ENCODE measurements around the gene NEU3. TPM values are rescaled to one million over a fixed set of nuclear protein-coding genes. Genes with fewer than 3 reads are reported as not detected.

Gene NEU3
- total RNA-seq, 4 donors from 2014 or later: 11.0 to 20.6 (median 18.3) TPM

GRCh38 chr11:74948898-74949752 is 39.6 kb upstream of the NEU3 start, which contains the start of the genes SPCS2 and XRRA1:
SPCS2 (plus strand) TSS chr11:74949266; CDS start chr11:74949286, 20 bp downstream.
XRRA1 (minus strand) TSS chr11:74949091; CDS start chr11:74940878, 8,213 bp downstream.
- TF ChIP-seq CTCF (IDR thresholded peaks at IDR 0.05 in 4 of 5, conservative IDR thresholded peaks at IDR 0.05 in 1 of 5): no peak
- TF ChIP-seq POLR2A (IDR thresholded peaks at IDR 0.05): peak; percentile 84 to 89
- peak within 1 kb of the TSS; percentile 81 to 94 (median 89) for H3K4me3 ChIP-seq
- in situ Hi-C loops (cut with MboI; ENCODE audit: low sequenced_read_pairs in 4 of 4) (loop anchor here in 1 of 4 donors (25.0 kb wide), 1 partner anchor 288 kb away; the partner anchor contains the start of gene TPBGL), intact Hi-C loops (cut with DNase I; ENCODE audit: low total_unique reads) (loop anchor here (1.0 to 2.0 kb wide), 2 partner anchors 40 to 65 kb away; partner anchors contain the start of gene NEU3)
- ATAC-seq: peak; percentile 98 to 99
- H3K4me1 ChIP-seq: peaks cover 39 to 41% of the 10 kb centered on the region in 2 donors
- H3K27me3 ChIP-seq: no peaks in the 10 kb centered on the region
- no peaks in the 10 kb centered on the region for H3K9me3 ChIP-seq
- peak within 1 kb of the TSS; percentile 92 to 97 (median 92) for H3K27ac ChIP-seq
- DNase-seq: peak; percentile 99
- H3K36me3 ChIP-seq: no peaks in the 10 kb centered on the region

- Histone ChIP-seq H3K27ac (peak overlapping the region; percentile 92 to 97 (median 92)), H3K36me3 (peaks cover 0 to 2% of the 10 kb centered on the region in 2 donors), H3K4me1 (peaks cover 39 to 41% of the 10 kb centered on the region in 2 donors), H3K9me3 (no peaks in the 10 kb centered on the region), H3K27me3 (no peaks in the 10 kb centered on the region), H3K4me3 (peak overlapping the region; percentile 81 to 94 (median 89))
- TF ChIP-seq CTCF (IDR thresholded peaks at IDR 0.05 in 4 of 5, conservative IDR thresholded peaks at IDR 0.05 in 1 of 5): no peak
- no peak for TF ChIP-seq POLR2A (IDR thresholded peaks at IDR 0.05)
- ATAC-seq: no peak
- in situ Hi-C loops (cut with MboI; ENCODE audit: low sequenced_read_pairs in 4 of 4): loop anchor here in 2 of 4 donors (5.0 to 25.0 kb wide), 2 partner anchors 78 to 288 kb away; partner anchors contain the start of gene TPBGL (in 1 of the 2)
- DNase-seq: no peak
- intact Hi-C loops (cut with DNase I; ENCODE audit: low total_unique reads): loop anchor here (1.0 to 2.0 kb wide), 2 partner anchors 39 to 65 kb away; partner anchors contain the start of gene NEU3
Measured at GRCh38 chr11:74949753-74950137, 39.0 kb upstream of the NEU3 start.

- Histone ChIP-seq H3K4me3 (peak overlapping the region; percentile 81 to 94 (median 89)), H3K4me1 (peaks cover 41 to 43% of the 10 kb centered on the region in 2 donors)
Measured at GRCh38 chr11:74950374-74950969, 38.3 kb upstream of the NEU3 start.

More at GRCh38 chr11:74950374-74950969, 38.3 kb upstream of the NEU3 start:
- in situ Hi-C loops (cut with MboI; ENCODE audit: low sequenced_read_pairs in 4 of 4): loop anchor here in 1 of 4 donors (5.0 kb wide), 1 partner anchor 77 kb away; no protein-coding TSS in a partner anchor
- Histone ChIP-seq H3K36me3 (peaks cover 0 to 6% of the 10 kb centered on the region in 2 donors), H3K27me3 (no peaks in the 10 kb centered on the region), H3K27ac (peak overlapping the region; percentile 92 to 97 (median 92)), H3K9me3 (no peaks in the 10 kb centered on the region)
- no peak for TF ChIP-seq CTCF (IDR thresholded peaks at IDR 0.05 in 4 of 5, conservative IDR thresholded peaks at IDR 0.05 in 1 of 5)
- TF ChIP-seq POLR2A (IDR thresholded peaks at IDR 0.05): no peak
- intact Hi-C loops (cut with DNase I; ENCODE audit: low total_unique reads): no loop called here
- no peak for DNase-seq
- ATAC-seq: no peak
